ENCODE data around the gene NMNAT2.
A peak's percentile ranks its signal among the peaks of the same experiment; 100 is the strongest.

Gene NMNAT2

GRCh38 chr1:183315991-183316758, 102.0 kb downstream of the NMNAT2 start:
- no peak for DNase-seq (ENCODE audit: low read depth in 2 of 2)

GRCh38 chr1:183313063-183313462, 105.1 kb downstream of the NMNAT2 start:
- no peak for DNase-seq (ENCODE audit: low read depth in 2 of 2)

DNA sequence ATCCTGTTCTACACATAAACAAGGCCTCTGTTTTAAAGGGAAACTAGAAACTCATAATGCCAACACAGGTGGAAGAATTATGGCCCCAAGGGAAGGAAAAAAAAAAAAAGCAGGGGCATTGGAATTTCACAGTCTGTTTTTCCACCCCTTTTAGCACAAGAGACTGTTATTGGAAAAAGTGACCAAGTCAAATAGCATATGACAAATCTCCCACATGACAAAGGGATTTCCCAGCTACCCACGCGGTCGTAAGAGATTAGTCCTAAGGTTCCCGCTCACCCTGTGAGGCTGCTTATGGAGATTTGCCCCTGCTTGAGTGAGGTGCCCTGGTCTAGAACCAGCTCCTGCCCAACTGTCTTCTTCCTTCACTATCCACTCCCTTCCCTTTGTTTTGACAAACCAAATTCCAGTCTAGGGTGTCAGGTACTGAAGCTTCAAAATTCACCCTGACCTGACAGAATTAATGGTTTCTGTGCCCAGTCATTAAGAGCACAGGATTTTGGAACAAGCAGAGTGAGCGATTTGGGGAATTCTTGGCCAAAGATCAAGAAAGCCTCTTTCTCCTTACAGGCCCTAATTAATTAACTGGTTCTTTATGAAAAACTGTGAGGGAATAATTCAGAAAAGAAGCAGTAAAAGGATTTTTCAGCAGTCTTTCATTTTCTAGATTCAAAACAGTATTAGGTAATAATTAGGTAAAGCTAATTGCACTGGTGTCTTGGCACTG, 107.3 kb downstream of the NMNAT2 start:
- peak in 1 of 2 experiments; percentile 43 for DNase-seq (ENCODE audit: low read depth in 2 of 2)

DNA sequence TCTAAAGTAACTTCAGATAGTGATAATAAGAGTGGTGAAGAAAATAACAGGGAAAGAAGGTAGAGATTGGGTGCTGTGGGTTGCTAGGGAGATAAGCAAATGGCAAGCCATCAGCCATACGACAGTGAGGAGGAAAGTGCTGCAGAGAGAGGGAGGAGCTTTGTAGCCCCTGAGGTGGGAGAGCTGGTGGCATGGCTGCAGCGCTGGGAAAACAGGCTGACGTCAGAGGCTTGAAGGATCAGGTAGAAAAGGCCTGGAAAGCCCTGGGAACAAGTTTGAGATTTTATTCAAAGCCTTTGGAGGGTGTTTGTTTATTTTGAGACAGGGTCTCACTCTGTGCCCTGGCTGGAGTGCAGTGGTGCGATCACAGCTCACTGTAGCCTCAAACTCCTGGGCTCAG, 109.5 kb downstream of the NMNAT2 start:
- DNase-seq (ENCODE audit: low read depth in 2 of 2): no peak

GRCh38 chr1:183306317-183307042, 111.7 kb downstream of the NMNAT2 start:
- DNase-seq (ENCODE audit: low read depth in 2 of 2): no peak

- DNase-seq (ENCODE audit: low read depth in 2 of 2): no peak
Observed at GRCh38 chr1:183304440-183305107, 113.6 kb downstream of the NMNAT2 start.

DNA sequence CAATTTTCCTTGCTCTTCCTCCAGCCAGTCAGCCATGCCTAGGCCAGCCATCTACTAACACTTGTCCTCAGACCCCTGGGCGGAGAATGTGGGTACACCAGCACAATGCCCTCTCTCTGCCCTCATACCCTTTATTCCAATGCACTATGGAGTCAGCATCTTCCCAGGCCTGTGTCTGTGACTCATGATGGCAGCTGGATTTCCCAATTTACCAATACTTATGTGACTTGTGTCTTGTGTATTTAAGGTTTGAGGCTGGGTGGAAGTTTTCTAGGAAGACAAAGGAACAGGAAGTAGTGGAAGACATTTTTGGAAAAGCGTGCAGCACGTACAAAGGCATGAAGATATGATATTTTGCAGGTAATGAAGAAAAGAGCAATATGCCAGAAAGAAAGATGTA, 114.3 kb downstream of the NMNAT2 start:
- DNase-seq (ENCODE audit: low read depth in 2 of 2): no peak

GRCh38 chr1:183303323-183303645, 114.9 kb downstream of the NMNAT2 start:
- no peak for DNase-seq (ENCODE audit: low read depth in 2 of 2)

DNA sequence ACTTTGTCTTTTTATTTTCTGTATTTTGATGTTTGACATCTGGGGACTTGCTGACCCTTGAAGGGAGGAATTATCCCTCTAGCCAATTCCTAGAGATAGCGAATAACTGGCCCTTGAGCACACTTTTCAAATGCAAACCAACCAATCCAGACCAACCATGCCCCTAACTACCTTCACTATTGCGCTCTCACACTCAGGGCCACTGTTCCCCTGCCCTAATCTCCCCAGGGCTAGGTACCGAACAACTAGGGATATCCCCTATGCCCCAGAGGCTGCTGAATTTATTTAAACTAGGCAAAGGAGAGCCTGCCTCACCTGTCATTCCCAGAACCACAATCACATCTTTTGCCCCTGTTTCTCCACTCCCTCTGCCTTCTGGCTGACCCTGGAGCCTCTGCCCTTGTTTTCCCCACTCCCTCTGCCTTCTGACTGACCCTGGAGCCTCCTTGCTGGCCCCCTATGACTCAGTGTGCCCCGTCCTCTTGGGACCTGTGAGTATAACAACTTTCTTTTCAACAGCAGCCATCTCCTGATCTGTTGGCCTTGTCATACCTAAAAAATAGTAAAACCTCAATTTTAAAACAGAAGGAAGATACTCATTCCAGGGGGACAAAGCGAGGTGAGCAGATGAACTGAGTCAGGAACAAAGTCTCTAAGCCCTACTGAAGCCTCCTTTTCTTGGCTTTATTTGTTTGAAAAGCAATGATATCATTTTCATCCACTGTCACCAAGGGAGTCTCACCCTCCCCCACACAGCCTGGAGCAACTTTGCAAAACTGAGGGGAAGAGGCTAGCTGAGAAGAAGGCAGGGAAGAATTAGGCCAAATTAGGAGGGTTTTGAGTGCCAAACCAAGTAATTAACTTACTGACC, 115.5 kb downstream of the NMNAT2 start:
- no peak for DNase-seq (ENCODE audit: low read depth in 2 of 2)

DNA sequence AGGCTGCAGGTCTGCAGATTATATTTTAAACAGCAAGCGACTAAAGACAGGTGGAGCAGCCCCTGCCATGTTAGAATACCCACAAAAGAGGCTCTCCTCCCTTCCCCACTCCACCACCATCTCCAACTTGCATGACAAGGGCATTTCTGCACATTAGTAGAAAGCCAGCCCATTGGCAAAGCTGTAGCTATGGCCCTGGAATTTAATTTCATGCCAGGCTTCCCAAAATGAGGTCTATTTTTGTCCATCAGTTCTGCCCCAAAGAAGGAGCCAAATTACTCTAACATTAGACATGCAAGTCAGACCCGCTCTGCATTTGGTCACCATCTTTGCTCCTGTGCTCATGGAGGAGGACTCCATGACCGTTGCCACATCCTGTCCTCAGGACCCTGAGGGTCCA, 116.9 kb downstream of the NMNAT2 start:
- DNase-seq (ENCODE audit: low read depth in 2 of 2): no peak

- DNase-seq (ENCODE audit: low read depth in 2 of 2): no peak
Observed at GRCh38 chr1:183300828-183301227, 117.4 kb downstream of the NMNAT2 start.

DNA sequence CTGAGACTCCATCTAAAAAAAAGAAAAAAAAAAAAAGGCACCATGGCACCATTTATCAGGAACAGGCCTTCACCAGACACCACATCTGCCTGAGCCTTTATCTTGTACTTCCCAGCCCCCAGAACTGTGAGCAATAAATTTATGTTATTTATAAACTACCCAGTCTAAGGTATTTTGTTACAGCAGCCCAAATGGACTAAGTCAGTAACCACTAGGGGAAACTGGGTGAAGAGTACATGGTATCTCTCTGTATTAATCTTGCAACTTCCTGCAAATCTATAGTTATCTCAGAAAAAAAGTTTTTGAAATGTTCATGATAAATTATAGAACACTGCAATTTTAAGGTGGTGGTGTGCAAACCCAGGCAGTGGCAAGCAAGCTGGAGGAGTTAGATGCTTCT, 117.8 kb downstream of the NMNAT2 start:
- DNase-seq (ENCODE audit: low read depth in 2 of 2): no peak

GRCh38 chr1:183296782-183297181, 121.4 kb downstream of the NMNAT2 start:
- DNase-seq (ENCODE audit: low read depth in 2 of 2): no peak

GRCh38 chr1:183295521-183295920, 122.7 kb downstream of the NMNAT2 start:
- DNase-seq (ENCODE audit: low read depth in 2 of 2): no peak

GRCh38 chr1:183293876-183294275, 124.3 kb downstream of the NMNAT2 start:
- DNase-seq (ENCODE audit: low read depth in 2 of 2): no peak

- no peak for DNase-seq (ENCODE audit: low read depth in 2 of 2)
Observed at GRCh38 chr1:183293241-183293640, 124.9 kb downstream of the NMNAT2 start.

DNA sequence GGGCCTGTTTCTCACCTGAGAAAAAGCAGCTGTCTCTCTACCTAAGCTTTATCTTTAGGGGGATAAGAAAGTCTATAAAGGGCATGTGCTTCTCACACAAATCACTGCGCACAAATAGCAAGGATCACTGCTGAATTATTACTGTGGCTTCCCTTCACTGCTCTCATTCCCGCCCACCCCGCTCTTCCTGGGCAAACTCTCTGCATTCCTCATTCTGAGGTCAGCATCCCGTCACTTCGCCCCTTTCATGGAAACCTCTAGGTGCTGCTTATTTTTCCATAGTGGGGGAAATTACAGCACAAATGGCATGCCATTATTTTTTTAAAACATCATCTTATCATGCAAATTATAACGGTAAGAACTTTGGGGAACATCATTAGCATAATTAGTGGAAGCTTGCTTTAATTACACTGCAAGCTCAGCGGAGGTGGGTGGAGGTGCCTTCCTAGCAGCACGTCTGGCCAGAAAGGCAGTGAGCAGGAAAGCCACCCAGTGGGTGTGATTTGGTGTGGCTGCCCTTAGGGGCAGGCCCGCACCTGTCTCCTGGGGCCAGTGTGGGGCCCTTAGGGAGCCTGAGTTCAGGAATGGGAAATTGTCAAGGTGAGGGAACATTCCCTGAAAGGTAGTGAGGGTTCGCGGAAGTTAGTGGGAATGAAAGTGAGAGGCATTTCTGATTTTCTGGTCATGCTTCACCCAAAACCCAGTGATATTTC, 126.2 kb downstream of the NMNAT2 start:
- DNase-seq (ENCODE audit: low read depth in 2 of 2): no peak

DNA sequence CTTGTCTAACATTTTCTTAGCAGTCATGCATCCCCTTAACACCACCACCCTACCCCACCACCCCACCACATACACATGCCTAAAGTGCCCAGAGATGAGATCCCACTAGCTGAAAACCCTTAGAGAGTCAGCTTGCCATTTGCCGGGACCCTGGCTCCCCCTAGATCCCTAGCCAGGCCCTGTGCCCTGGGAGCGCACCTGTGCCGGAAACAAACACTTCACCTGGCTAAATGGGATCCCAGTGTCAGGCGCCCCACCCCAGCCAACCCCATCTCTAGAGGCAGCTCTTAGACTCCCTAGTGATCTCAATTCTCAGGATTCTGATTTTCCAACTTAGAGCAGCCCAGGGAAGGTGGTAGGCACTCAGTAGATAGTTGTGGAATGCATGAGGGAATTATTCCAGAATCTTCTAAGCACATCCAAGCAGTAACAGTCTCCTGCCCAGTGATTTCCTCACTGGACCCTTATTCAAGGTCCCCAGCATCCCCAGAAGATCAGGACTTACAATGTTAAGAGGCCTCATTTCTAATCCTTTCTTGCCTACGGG, 126.9 kb downstream of the NMNAT2 start:
- no peak for DNase-seq (ENCODE audit: low read depth in 2 of 2)

DNA sequence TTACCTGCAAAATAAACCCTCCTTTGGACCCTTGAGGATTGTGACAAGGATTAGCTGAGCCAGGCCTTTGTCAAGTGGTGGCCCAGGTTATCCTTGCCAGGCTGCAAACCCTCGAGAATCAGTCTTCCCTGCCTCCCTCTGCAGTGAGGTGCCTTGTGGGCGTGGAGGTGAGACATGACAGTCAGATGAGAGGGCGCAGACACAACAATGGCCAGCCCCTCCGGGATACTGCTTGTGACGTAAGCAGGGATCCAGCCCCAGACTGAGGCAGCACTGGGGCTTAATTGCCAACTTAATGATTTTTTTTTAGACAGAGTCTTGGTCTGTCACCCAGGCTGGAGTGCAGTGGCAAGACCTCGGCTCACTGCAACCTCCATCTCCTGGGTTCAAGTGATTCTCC, 127.6 kb downstream of the NMNAT2 start:
- DNase-seq (ENCODE audit: low read depth in 2 of 2): no peak

- DNase-seq (ENCODE audit: low read depth in 2 of 2): no peak
Observed at GRCh38 chr1:183289051-183289496, 129.1 kb downstream of the NMNAT2 start.

Data from stimulated activated CD4-positive, alpha-beta T cell treated with anti-CD3 and anti-CD28 coated beads, Interleukin-12 subunit alpha, Interleukin-12 subunit beta, amount 100 ng/mL, for 24 hours (primary cell).